GM21723 (cell line): ENCODE data around the gene PLXDC2.
"Not testable (repeated sequence)": the region's sequence is repeated elsewhere in the genome, so short reads cannot be mapped to it uniquely, and the experiment has no call there.

ENCODE experiments used
- ATAC-seq: cut with Tn5 transposase; IDR thresholded peaks from one replicate; pipeline ENCODE4 v1.9.1; 2021; ENCODE audit warnings: mild to moderate bottlenecking, moderate library complexity; ENCODE audit not compliant: unreplicated experiment

Gene PLXDC2

GRCh38 chr10:19970256-19970655 is 154.0 kb downstream of the PLXDC2 start:
- ATAC-seq: no peak

GRCh38 chr10:19970717-19971116 is 154.5 kb downstream of the PLXDC2 start:
- ATAC-seq: no peak

- no peak for ATAC-seq
These were observed 155.3 kb downstream of the PLXDC2 start for GRCh38 chr10:19971343-19972052.

- no peak for ATAC-seq
These were observed 157.9 kb downstream of the PLXDC2 start for GRCh38 chr10:19974138-19974537.

GRCh38 chr10:19974554-19974953 is 158.3 kb downstream of the PLXDC2 start:
- ATAC-seq: no peak

- ATAC-seq: no peak
These were observed 160.9 kb downstream of the PLXDC2 start for GRCh38 chr10:19977097-19977521.

- no peak for ATAC-seq
These were observed 163.4 kb downstream of the PLXDC2 start for GRCh38 chr10:19979628-19980027.

- no peak for ATAC-seq
These were observed 167.8 kb downstream of the PLXDC2 start for GRCh38 chr10:19983880-19984565.

GRCh38 chr10:19985745-19986144 is 169.5 kb downstream of the PLXDC2 start:
- ATAC-seq: no peak

- ATAC-seq: no peak
These were observed 170.4 kb downstream of the PLXDC2 start for GRCh38 chr10:19986591-19986990.

GRCh38 chr10:19987931-19988330 is 171.7 kb downstream of the PLXDC2 start:
- ATAC-seq: no peak

- ATAC-seq: no peak
These were observed 177.6 kb downstream of the PLXDC2 start for GRCh38 chr10:19993714-19994315.

- no peak for ATAC-seq
These were observed 182.2 kb downstream of the PLXDC2 start for GRCh38 chr10:19998482-19998881.

- ATAC-seq: no peak
These were observed 183.2 kb downstream of the PLXDC2 start for GRCh38 chr10:19999431-19999830.

- not testable (repeated sequence) for ATAC-seq
These were observed 185.8 kb downstream of the PLXDC2 start for GRCh38 chr10:20002026-20002425.

- ATAC-seq: no peak
These were observed 186.4 kb downstream of the PLXDC2 start for GRCh38 chr10:20002657-20003056.

- ATAC-seq: peak; percentile 56
These were observed 187.9 kb downstream of the PLXDC2 start for GRCh38 chr10:20004087-20004523.

- no peak for ATAC-seq
These were observed 189.4 kb downstream of the PLXDC2 start for GRCh38 chr10:20005638-20006037.

- ATAC-seq: no peak
These were observed 190.1 kb downstream of the PLXDC2 start for GRCh38 chr10:20006169-20006870.

- no peak for ATAC-seq
These were observed 191.2 kb downstream of the PLXDC2 start for GRCh38 chr10:20007426-20007825.

GRCh38 chr10:20013991-20014750 is 197.9 kb downstream of the PLXDC2 start:
- ATAC-seq: no peak
